Fibroblast of lung (primary cell): ENCODE data around the gene PGA3. TPM values are rescaled to one million over a fixed set of nuclear protein-coding genes. Genes with fewer than 3 reads are reported as not detected.
"Not testable (repeated sequence)": the region's sequence is repeated elsewhere in the genome, so short reads cannot be mapped to it uniquely, and the experiment has no call there.

ENCODE experiments used
- DNase-seq, 2 donors: peaks; one replicate each; pipeline versions ENCODE4 v3.0.0 to v3.0.0-alpha.2; 2010; ENCODE audit warnings: low read depth in 2 of 2
- H2AFZ ChIP-seq: 2 replicates; pipeline ENCODE4 v1.5.1; 2012; ENCODE audit warnings: low read length, control low read depth, inconsistent platforms
- H3K27ac ChIP-seq: 2 replicates; pipeline ENCODE4 v1.5.1; 2011; ENCODE audit warnings: low read length, control low read depth; ENCODE audit not compliant: insufficient read depth
- H3K27me3 ChIP-seq: 2 replicates; pipeline ENCODE4 v1.5.1; 2011; ENCODE audit warnings: mild to moderate bottlenecking, low read length; ENCODE audit not compliant: control insufficient read depth, insufficient read depth
- H3K36me3 ChIP-seq: 2 replicates; pipeline ENCODE4 v1.5.1; 2011; ENCODE audit warnings: low read length; ENCODE audit not compliant: control insufficient read depth, insufficient read depth
- H3K4me1 ChIP-seq: 2 replicates; pipeline ENCODE4 v1.5.1; 2011; ENCODE audit warnings: low read length; ENCODE audit not compliant: control insufficient read depth, insufficient read depth; ENCODE audit errors: extremely low read depth
- H3K4me2 ChIP-seq: 2 replicates; pipeline ENCODE4 v1.5.1; 2011; ENCODE audit warnings: low read length, control low read depth; ENCODE audit not compliant: insufficient read depth; ENCODE audit errors: extremely low read depth
- H3K4me3 ChIP-seq, 4 experiments: fragments of 200-600 bp in 1 of 4; sonication (generic) in 1 of 4; replicated peaks in 1 of 4; 2 replicates each; pipeline ENCODE4 v1.5.1; 2011 to 2016; ENCODE audit warnings: low read length in 4 of 4, low read depth in 3 of 4, mild to moderate bottlenecking in 3 of 4, control low read depth in 2 of 4, inconsistent platforms in 1 of 4, mixed read lengths in 1 of 4; ENCODE audit not compliant: insufficient read depth in 1 of 4; ENCODE audit errors: control extremely low read depth in 1 of 4
- H3K79me2 ChIP-seq: 2 replicates; pipeline ENCODE4 v1.5.1; 2012; ENCODE audit warnings: mild to moderate bottlenecking, low read length, inconsistent platforms; ENCODE audit not compliant: control insufficient read depth, insufficient read depth
- H3K9ac ChIP-seq: 2 replicates; pipeline ENCODE4 v1.5.1; 2011; ENCODE audit warnings: mild to moderate bottlenecking, low read length, control low read depth; ENCODE audit not compliant: insufficient read depth
- H3K9me3 ChIP-seq: 2 replicates; pipeline ENCODE4 v1.5.1; 2012; ENCODE audit warnings: low read depth, low read length; ENCODE audit not compliant: control insufficient read depth, insufficient read depth
- H4K20me1 ChIP-seq: 2 replicates; pipeline ENCODE4 v1.5.1; 2011; ENCODE audit warnings: low read length; ENCODE audit not compliant: control insufficient read depth, insufficient read depth; ENCODE audit errors: extremely low read depth
- polyA plus RNA-seq, 2 donors: library from polyadenylated mRNA; depleted of rRNA in 1 of 2; stranded (reverse) in 1 of 2; unstranded in 1 of 2; fragments of >200 nt; gene quantifications; 2 replicates each; pipeline ENCODE4 v1.2.1, GENCODE V29; 2011 to 2012; ENCODE audit warnings: missing spikeins in 1 of 2
- total RNA-seq: library from RNA; depleted of rRNA; stranded (reverse); fragments of >200 nt; gene quantifications from 2 replicates; pipeline ENCODE4 v1.2.1, GENCODE V29; 2014

PGA3 gene
- total and polyA plus RNA-seq, 2 donors (not counting 1 experiment from before 2014, with no cell fraction given): 0.24 to 4.3 TPM

DNA sequence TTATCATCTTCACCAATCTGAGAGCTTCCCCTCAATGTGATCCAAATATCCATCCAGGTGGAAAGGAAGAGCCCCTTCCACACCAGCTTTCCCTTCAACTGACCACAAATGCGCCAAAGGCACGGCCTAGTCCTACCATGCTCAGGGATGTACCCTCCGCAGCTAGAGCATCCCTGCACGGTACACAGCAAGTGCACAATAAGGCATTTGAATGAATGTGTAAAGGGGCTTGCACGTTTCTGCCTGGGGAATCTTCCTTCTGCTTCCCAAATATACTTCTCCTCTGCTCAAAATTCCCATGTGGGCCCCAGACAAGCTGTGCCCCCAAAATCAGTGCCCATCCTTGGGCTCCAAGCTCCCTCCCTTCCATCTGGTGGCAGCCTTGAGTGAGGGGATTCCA is 15.7 kb downstream of the PGA3 start:
- not testable (repeated sequence) for H3K27ac ChIP-seq, H3K9me3 ChIP-seq, H4K20me1 ChIP-seq, DNase-seq, H3K27me3 ChIP-seq, H3K36me3 ChIP-seq, H2AFZ ChIP-seq, H3K9ac ChIP-seq, H3K4me3 ChIP-seq, H3K4me2 ChIP-seq, H3K4me1 ChIP-seq, H3K79me2 ChIP-seq

DNA sequence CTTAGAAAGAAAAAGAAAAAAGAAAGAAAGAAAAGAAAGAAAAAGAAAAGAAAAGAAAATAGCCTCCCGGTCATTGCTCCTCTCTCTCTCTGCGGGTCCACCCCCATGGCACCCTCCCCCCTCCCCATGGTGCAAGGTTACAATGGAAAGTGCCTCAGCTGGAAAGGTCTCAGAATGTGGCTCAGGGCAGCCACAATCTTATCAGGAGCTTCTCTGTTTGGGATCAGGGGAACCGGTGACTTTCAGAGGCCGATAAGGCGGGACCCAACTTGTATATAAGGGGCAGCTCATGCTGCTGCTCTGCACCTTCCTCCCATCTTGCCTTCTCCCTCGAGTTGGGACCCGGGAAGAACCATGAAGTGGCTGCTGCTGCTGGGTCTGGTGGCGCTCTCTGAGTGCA is 18.7 kb downstream of the PGA3 start, which contains the start of gene PGA4:
PGA4 (plus strand) TSS at position 301 of the 400 bp plus-strand sequence; CDS start at position 355, 54 bp downstream.
- H3K4me2 ChIP-seq, H4K20me1 ChIP-seq, H3K27me3 ChIP-seq, H3K36me3 ChIP-seq, H2AFZ ChIP-seq, H3K9ac ChIP-seq, H3K4me1 ChIP-seq, H3K9me3 ChIP-seq, H3K27ac ChIP-seq, DNase-seq, H3K79me2 ChIP-seq, H3K4me3 ChIP-seq: not testable (repeated sequence)

DNA sequence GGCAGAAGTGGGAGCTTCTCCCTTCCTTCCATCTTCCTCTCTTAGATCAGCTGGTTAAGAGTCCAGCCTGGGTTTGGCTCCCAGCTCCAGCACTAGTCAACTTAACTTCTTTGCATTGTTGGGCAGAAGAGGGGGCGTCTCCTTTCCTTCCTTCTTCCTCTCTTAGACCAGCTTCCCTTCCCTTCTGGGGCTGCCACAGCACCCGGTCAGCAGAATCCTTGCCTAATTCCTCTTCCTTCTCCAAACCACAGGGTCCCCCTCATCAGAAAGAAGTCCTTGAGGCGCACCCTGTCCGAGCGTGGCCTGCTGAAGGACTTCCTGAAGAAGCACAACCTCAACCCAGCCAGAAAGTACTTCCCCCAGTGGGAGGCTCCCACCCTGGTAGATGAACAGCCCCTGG is 19.4 kb downstream of the PGA3 start:
- not testable (repeated sequence) for H3K9ac ChIP-seq, H4K20me1 ChIP-seq, H3K79me2 ChIP-seq, H3K27ac ChIP-seq, H3K4me3 ChIP-seq, H3K4me2 ChIP-seq, H2AFZ ChIP-seq, H3K9me3 ChIP-seq, DNase-seq, H3K4me1 ChIP-seq, H3K27me3 ChIP-seq, H3K36me3 ChIP-seq

- not testable (repeated sequence) for H3K36me3 ChIP-seq, H3K9me3 ChIP-seq, H3K9ac ChIP-seq, H3K4me3 ChIP-seq, H3K79me2 ChIP-seq, H3K27ac ChIP-seq, H3K4me1 ChIP-seq, H2AFZ ChIP-seq, DNase-seq, H3K4me2 ChIP-seq, H4K20me1 ChIP-seq, H3K27me3 ChIP-seq
Measured at GRCh38 chr11:61226457-61227137, 23.3 kb downstream of the PGA3 start.

DNA sequence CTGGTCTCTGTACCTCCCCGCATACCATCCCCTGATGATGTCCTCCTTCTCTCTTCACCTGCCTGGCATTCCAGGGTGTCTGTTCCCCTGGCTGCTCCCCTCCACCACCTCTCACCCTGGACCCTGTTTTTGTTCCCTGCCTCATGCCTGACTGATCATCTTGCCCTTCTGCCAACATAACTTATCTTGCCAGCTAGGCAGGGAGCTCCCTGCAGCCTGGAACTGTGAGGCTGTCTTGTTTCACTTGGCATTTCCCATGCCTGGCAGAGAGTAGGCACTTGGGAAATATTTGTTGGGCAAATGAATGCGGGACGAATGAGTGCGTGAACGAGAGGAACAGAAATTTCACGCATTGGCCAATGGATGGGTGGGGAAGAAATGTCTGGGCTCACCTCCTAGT is 26.1 kb downstream of the PGA3 start:
- not testable (repeated sequence) for H3K4me3 ChIP-seq, H4K20me1 ChIP-seq, H3K4me1 ChIP-seq, DNase-seq, H3K36me3 ChIP-seq, H3K9me3 ChIP-seq, H2AFZ ChIP-seq, H3K27ac ChIP-seq, H3K4me2 ChIP-seq, H3K27me3 ChIP-seq, H3K9ac ChIP-seq, H3K79me2 ChIP-seq

DNA sequence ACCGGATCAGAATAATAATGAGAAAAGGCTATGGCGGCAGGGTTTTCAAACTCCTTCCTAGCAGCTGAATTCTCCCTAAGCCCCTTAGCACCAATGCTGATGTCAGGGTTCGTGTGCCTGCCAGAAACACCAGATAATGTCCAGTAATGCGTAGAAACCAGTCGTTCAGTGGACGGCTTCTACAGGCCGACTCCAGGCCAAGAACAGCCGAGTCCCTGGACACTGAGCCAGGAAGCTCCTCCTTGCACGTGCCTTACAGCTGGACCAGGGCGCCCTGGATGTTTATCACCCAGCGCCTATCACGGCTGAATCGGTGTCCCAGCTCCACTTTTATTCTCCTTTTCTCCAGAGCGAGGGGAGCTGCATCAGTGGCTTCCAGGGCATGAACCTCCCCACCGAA is 27.7 kb downstream of the PGA3 start:
- not testable (repeated sequence) for H3K27ac ChIP-seq, H3K9ac ChIP-seq, H3K27me3 ChIP-seq, DNase-seq, H4K20me1 ChIP-seq, H2AFZ ChIP-seq, H3K4me1 ChIP-seq, H3K4me2 ChIP-seq, H3K9me3 ChIP-seq, H3K36me3 ChIP-seq, H3K4me3 ChIP-seq, H3K79me2 ChIP-seq

DNA sequence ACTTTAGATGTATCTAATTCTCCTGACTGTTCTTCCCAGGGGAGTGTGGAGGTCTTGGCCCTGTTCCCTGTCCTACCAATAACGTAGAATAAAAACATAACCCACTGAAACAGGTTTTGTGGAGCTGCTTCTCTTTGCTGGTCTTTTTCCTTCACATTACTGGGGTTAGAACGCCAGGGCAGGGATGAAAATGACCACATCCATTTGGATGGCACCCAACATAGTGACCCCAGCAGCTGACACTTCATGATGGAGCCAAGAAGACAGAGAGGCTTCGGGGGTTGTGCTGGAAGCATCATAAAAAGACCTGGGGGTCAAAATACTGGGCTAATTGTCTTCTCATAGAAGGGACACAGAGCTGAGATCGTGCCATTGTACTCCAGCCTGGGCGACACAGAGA is 28.3 kb downstream of the PGA3 start:
- H4K20me1 ChIP-seq, H3K27ac ChIP-seq, H3K9me3 ChIP-seq, H3K4me2 ChIP-seq, DNase-seq, H3K27me3 ChIP-seq, H3K4me3 ChIP-seq, H3K79me2 ChIP-seq, H3K36me3 ChIP-seq, H2AFZ ChIP-seq, H3K9ac ChIP-seq, H3K4me1 ChIP-seq: not testable (repeated sequence)
